Measurements from ENCODE around the gene PANK3.

DNA sequence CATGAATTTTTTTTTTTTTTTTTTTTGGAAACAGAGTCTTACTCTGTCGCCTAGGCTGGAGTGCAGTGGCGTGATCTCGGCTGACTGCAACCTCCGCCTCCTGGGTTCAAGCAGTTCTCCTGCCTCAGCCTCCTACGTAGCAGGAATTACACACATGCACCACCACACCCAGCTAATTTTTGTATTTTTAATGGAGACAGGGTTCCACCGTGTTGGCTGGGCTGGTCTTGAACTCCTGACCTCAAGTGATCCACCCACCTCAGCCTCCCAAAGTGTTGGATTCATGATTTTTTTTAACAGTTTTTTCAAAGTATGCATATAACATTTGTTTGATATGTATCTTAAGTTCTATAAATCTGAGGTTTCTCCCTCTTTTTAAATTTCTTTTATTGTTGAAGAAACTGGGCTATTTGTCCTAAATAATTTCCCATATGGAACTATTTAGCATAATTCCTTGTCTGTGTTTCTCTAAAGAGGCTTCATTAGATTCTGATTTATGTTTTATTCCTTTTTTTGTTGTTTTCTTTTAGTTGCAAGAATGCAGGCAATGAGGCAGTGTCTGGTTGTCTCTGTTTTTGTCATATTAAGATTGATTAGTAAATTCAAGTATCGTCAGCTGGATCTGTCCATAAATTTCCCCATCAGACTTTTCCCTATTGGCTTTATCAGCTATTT is 76.5 kb downstream of the PANK3 start:
- TF ChIP-seq EZH2 (IDR thresholded peaks at IDR 0.05; ENCODE audit: low read length, missing control alignments): no peak
- TF ChIP-seq, protein P1, sequence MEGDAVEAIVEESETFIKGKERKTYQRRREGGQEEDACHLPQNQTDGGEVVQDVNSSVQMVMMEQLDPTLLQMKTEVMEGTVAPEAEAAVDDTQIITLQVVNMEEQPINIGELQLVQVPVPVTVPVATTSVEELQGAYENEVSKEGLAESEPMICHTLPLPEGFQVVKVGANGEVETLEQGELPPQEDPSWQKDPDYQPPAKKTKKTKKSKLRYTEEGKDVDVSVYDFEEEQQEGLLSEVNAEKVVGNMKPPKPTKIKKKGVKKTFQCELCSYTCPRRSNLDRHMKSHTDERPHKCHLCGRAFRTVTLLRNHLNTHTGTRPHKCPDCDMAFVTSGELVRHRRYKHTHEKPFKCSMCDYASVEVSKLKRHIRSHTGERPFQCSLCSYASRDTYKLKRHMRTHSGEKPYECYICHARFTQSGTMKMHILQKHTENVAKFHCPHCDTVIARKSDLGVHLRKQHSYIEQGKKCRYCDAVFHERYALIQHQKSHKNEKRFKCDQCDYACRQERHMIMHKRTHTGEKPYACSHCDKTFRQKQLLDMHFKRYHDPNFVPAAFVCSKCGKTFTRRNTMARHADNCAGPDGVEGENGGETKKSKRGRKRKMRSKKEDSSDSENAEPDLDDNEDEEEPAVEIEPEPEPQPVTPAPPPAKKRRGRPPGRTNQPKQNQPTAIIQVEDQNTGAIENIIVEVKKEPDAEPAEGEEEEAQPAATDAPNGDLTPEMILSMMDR (conservative IDR thresholded peaks at IDR 0.05 in 1 of 2, IDR thresholded peaks at IDR 0.05 in 1 of 2; ENCODE audit: low read depth in 1 of 2, low read length in 2 of 2): no peak

Measured in fibroblast of lung (primary cell).